ENCODE results near the gene SERINC2. TPM values are rescaled to one million over a fixed set of nuclear protein-coding genes. Genes with fewer than 3 reads are reported as not detected.

SERINC2 gene
- total RNA-seq, 1 experiment from 2014 or later: 14.1 TPM

GRCh38 chr1:31458287-31458896 lies 45.4 kb downstream of the SERINC2 start:
- Histone ChIP-seq H4K91ac (ENCODE audit: insufficient read length, low read depth, low read length) (no peak overlapping the region), H4K5ac (ENCODE audit: insufficient read length, low read depth, low read length) (no peak overlapping the region), H2BK12ac (ENCODE audit: insufficient read length, low read depth, low read length) (no peak overlapping the region)

More at GRCh38 chr1:31458287-31458896, 45.4 kb downstream of the SERINC2 start:
- H3K23me2 ChIP-seq (ENCODE audit: insufficient read length, low read depth, low read length, poor library complexity, severe bottlenecking): no peaks in the 10 kb centered on the region
- no peak overlapping the region for H2BK5ac ChIP-seq (ENCODE audit: insufficient read length, low read length)
- no peaks in the 10 kb centered on the region for H4K20me1 ChIP-seq (ENCODE audit: control insufficient read depth, insufficient read depth, insufficient read length)
- DNase-seq: no peak
- no peaks in the 10 kb centered on the region for H3K79me2 ChIP-seq (ENCODE audit: insufficient read depth, low read length)
- no peak overlapping the region for H3K9ac ChIP-seq (ENCODE audit: extremely low read depth, insufficient read length, low read length)
- H3K9me3 ChIP-seq (ENCODE audit: control insufficient read depth, low read depth, low read length): peaks cover 6% of the 10 kb centered on the region
- H2BK15ac ChIP-seq (ENCODE audit: low read depth, low read length): no peak overlapping the region
- H3K4ac ChIP-seq (ENCODE audit: low read depth, low read length): no peak overlapping the region
- no peak overlapping the region for H2AK5ac ChIP-seq (ENCODE audit: insufficient read length, low read length)
- H3T11ph ChIP-seq (ENCODE audit: low read length): no peak overlapping the region
- H3K79me1 ChIP-seq (ENCODE audit: insufficient read depth, low read depth, low read length, poor library complexity, severe bottlenecking): no peaks in the 10 kb centered on the region
- Mint-ChIP-seq H3K27ac (no peak overlapping the region), H3K4me3 (no peak overlapping the region), H3K9me3 (peaks cover 24 to 30% of the 10 kb centered on the region in 2 experiments), H3K4me1 (peaks cover 4 to 5% of the 10 kb centered on the region in 2 experiments; a peak in 3 of 4 replicates), H3K27me3 (ENCODE audit: low read depth) (peaks cover 35% of the 10 kb centered on the region), H3K36me3 (ENCODE audit: insufficient read depth in 1 of 3, low read depth in 3 of 3) (peaks cover 5 to 13% (median 11%) of the 10 kb centered on the region in 3 experiments; a peak in 6 of 7 replicates)
- H3K18ac ChIP-seq (ENCODE audit: insufficient read length, low read depth, low read length): no peak overlapping the region
- no peak overlapping the region for H2AFZ ChIP-seq (ENCODE audit: low read length)
- H3K23ac ChIP-seq (ENCODE audit: insufficient read length, low read depth, low read length): no peak overlapping the region
- no peak overlapping the region for H3K27ac ChIP-seq (ENCODE audit: insufficient read length, low read depth, low read length)
- no peak overlapping the region for H4K8ac ChIP-seq (replicated peaks; ENCODE audit: insufficient read length, low read depth, low read length)
- WGBS (ENCODE audit: extremely low coverage, insufficient read length, low lambda C conversion rate): no CpG with 5 or more reads among the region's 5 CpGs
- H3K56ac ChIP-seq (ENCODE audit: insufficient read length, low read depth, low read length): no peak overlapping the region
- no peak overlapping the region for H3K14ac ChIP-seq (ENCODE audit: insufficient read depth, low read length)
- TF ChIP-seq CTCF (conservative IDR thresholded peaks at IDR 0.05): no peak
- no peak overlapping the region for H3K4me2 ChIP-seq (ENCODE audit: insufficient read depth, insufficient read length, low read length)
- H2BK120ac ChIP-seq (ENCODE audit: low read depth, low read length, poor library complexity, severe bottlenecking): no peak overlapping the region
- no peaks in the 10 kb centered on the region for H3K27me3 ChIP-seq (ENCODE audit: insufficient read depth, low read length)
- no peaks in the 10 kb centered on the region for H3K4me1 ChIP-seq (ENCODE audit: insufficient read depth, low read length)
- H2BK20ac ChIP-seq (ENCODE audit: low read depth, low read length, poor library complexity, severe bottlenecking): no peak overlapping the region
